IMR-90 (cell line): ENCODE measurements around the gene IRAG1. TPM values are rescaled to one million over a fixed set of nuclear protein-coding genes. Genes with fewer than 3 reads are reported as not detected.
A peak's percentile ranks its signal among the peaks of the same experiment; 100 is the strongest.

Experiments used
- ATAC-seq: fragments of 200-7000 bp; cut with Tn5 transposase; 2 replicates; pipeline ENCODE4 v1.9.1; 2020; ENCODE audit warnings: low read depth, mild to moderate bottlenecking, moderate library complexity
- BruUV-seq: library from RNA; stranded (reverse); fragments of 400-500 nt; replicated peaks from 2 replicates; lab custom pipeline; 2021; lab: Mats Ljungman, UMichigan
- CTCF ChIA-PET: fragments of 300-600 bp; formaldehyde crosslinking; extraction: SDS; loops from one replicate; lab custom pipeline; 2021; ENCODE audit warnings: antibody characterized with exemption; lab: Yijun Ruan, JAX
- POLR2A ChIA-PET: fragments of 300-600 bp; sonication (Branson Sonifier 250); formaldehyde crosslinking; loops from one replicate; lab custom pipeline; 2022; ENCODE audit warnings: antibody characterized with exemption; ENCODE audit not compliant: unreplicated experiment; lab: Charles Lee
- DNase-seq: peaks from one replicate; pipeline ENCODE4 v3.0.0; 2013
- H2AFZ ChIP-seq: replicated peaks from 2 replicates; pipeline ENCODE3; 2013; ENCODE audit warnings: low read length, mild to moderate bottlenecking; ENCODE audit not compliant: poor library complexity
- H2AK5ac ChIP-seq: 2 replicates; pipeline ENCODE4 v1.6.1; 2013; ENCODE audit warnings: low read depth, low read length, inconsistent platforms
- H2AK9ac ChIP-seq: replicated peaks from 2 replicates; pipeline ENCODE3; 2013; ENCODE audit warnings: mild to moderate bottlenecking, low read depth, low read length, moderate library complexity; ENCODE audit not compliant: poor library complexity
- H2BK120ac ChIP-seq: 2 replicates; pipeline ENCODE4 v1.6.1; 2013; ENCODE audit warnings: low read depth, low read length, inconsistent platforms
- H2BK15ac ChIP-seq: 3 replicates; pipeline ENCODE4 v1.6.1; 2013; ENCODE audit warnings: low read depth, low read length, inconsistent platforms
- H2BK20ac ChIP-seq: 2 replicates; pipeline ENCODE4 v1.6.1; 2013; ENCODE audit warnings: low read depth, mild to moderate bottlenecking, inconsistent platforms, low read length, moderate library complexity
- H2BK5ac ChIP-seq: 2 replicates; pipeline ENCODE4 v1.6.1; 2013; ENCODE audit warnings: mild to moderate bottlenecking, low read depth, low read length, inconsistent platforms; ENCODE audit not compliant: poor library complexity, severe bottlenecking
- H3K14ac ChIP-seq: replicated peaks from 2 replicates; pipeline ENCODE4 v1.6.1; 2013; ENCODE audit warnings: low read depth, low read length, inconsistent platforms
- H3K18ac ChIP-seq: 2 replicates; pipeline ENCODE4 v1.6.1; 2013; ENCODE audit warnings: low read depth, low read length, control low read depth
- H3K23ac ChIP-seq: 2 replicates; pipeline ENCODE4 v1.6.1; 2013; ENCODE audit warnings: low read depth, low read length, inconsistent platforms
- H3K27ac ChIP-seq: 2 replicates; pipeline ENCODE4 v1.5.1; 2013; ENCODE audit warnings: mild to moderate bottlenecking, control low read depth, low read length; ENCODE audit not compliant: insufficient read depth
- H3K27me3 ChIP-seq: 2 replicates; pipeline ENCODE4 v1.6.1; 2013; ENCODE audit warnings: low read length; ENCODE audit not compliant: control insufficient read depth, insufficient read depth
- H3K36me3 ChIP-seq: 2 replicates; pipeline ENCODE4 v1.6.1; 2013; ENCODE audit warnings: low read length, mixed read lengths; ENCODE audit not compliant: control insufficient read depth, insufficient read depth
- H3K4ac ChIP-seq: 2 replicates; pipeline ENCODE4 v1.6.1; 2013; ENCODE audit warnings: low read depth, low read length, inconsistent platforms
- H3K4me1 ChIP-seq: 2 replicates; pipeline ENCODE4 v1.6.1; 2013; ENCODE audit warnings: low read length, mixed read lengths; ENCODE audit not compliant: control insufficient read depth, insufficient read depth
- H3K4me2 ChIP-seq: 2 replicates; pipeline ENCODE4 v1.6.1; 2013; ENCODE audit warnings: low read depth, mild to moderate bottlenecking, control low read depth, low read length, moderate library complexity
- H3K4me3 ChIP-seq: 2 replicates; pipeline ENCODE4 v1.5.1; 2013; ENCODE audit warnings: low read depth, mild to moderate bottlenecking, control low read depth, low read length, moderate library complexity; ENCODE audit not compliant: insufficient read depth
- H3K56ac ChIP-seq: 2 replicates; pipeline ENCODE4 v1.6.1; 2013; ENCODE audit warnings: low read length, inconsistent platforms; ENCODE audit not compliant: insufficient read depth; ENCODE audit errors: extremely low read depth
- H3K79me1 ChIP-seq, 2 experiments: 2 replicates each; pipeline ENCODE4 v1.6.1; 2013; ENCODE audit warnings: low read length in 2 of 2, inconsistent platforms in 1 of 2, low read depth in 1 of 2
- H3K9ac ChIP-seq: 2 replicates; pipeline ENCODE4 v1.6.1; 2013; ENCODE audit warnings: low read depth, low read length, control low read depth
- H3K9me1 ChIP-seq: 2 replicates; pipeline ENCODE4 v1.6.1; 2013; ENCODE audit warnings: low read length, inconsistent platforms; ENCODE audit not compliant: insufficient read depth
- H3K9me3 ChIP-seq: 2 replicates; pipeline ENCODE4 v1.6.1; 2013; ENCODE audit warnings: low read length; ENCODE audit not compliant: control insufficient read depth, insufficient read depth
- H4K20me1 ChIP-seq: 2 replicates; pipeline ENCODE4 v1.6.1; 2013; ENCODE audit warnings: low read length, inconsistent platforms; ENCODE audit not compliant: insufficient read depth
- H4K5ac ChIP-seq: 2 replicates; pipeline ENCODE4 v1.6.1; 2013; ENCODE audit warnings: mild to moderate bottlenecking, low read depth, low read length, control low read depth
- H4K8ac ChIP-seq, 2 experiments: 2 replicates each; pipeline ENCODE4 v1.6.1; 2013; ENCODE audit warnings: low read depth in 2 of 2, low read length in 2 of 2, control low read depth in 1 of 2, inconsistent platforms in 1 of 2
- H4K91ac ChIP-seq: 2 replicates; pipeline ENCODE4 v1.6.1; 2013; ENCODE audit warnings: low read depth, low read length, inconsistent platforms; ENCODE audit not compliant: insufficient read depth
- BHLHE40 ChIP-seq: fragments of 150-350 bp; IDR thresholded peaks from 2 replicates; pipeline ENCODE4 v1.6.1; 2016; ENCODE audit warnings: mild to moderate bottlenecking, low read depth, low read length
- CEBPB ChIP-seq: IDR thresholded peaks from 2 replicates; pipeline ENCODE4 v1.6.1; 2012; ENCODE audit warnings: low read depth, low read length, improper control_type of control experiment
- FOS ChIP-seq: fragments of 150-350 bp; IDR thresholded peaks from 2 replicates; pipeline ENCODE4 v1.6.1; 2016; ENCODE audit warnings: low read depth, low read length
- MAZ ChIP-seq: IDR thresholded peaks from 2 replicates; pipeline ENCODE4 v1.6.1; 2012; ENCODE audit warnings: low read depth, mild to moderate bottlenecking, low read length, improper control_type of control experiment, moderate library complexity, borderline replicate concordance
- RFX5 ChIP-seq: IDR thresholded peaks from 2 replicates; pipeline ENCODE4 v1.8.0; 2012; ENCODE audit warnings: low read depth, mild to moderate bottlenecking, low read length, moderate library complexity
- SMC3 ChIP-seq: fragments of 150-350 bp; IDR thresholded peaks from 2 replicates; pipeline ENCODE4 v1.6.1; 2016; ENCODE audit warnings: low read depth, mild to moderate bottlenecking, antibody characterized with exemption, low read length, moderate library complexity
- WGBS, 2 experiments: methylation state at CpG; one replicate each; pipeline versions ENCODE4 v1.1.5 to v1.1.7; 2013; ENCODE audit warnings: missing lambda C conversion rate in 2 of 2; ENCODE audit not compliant: insufficient read length in 1 of 2; ENCODE audit errors: extremely low coverage in 2 of 2; 5-methylcytosine and 5-hydroxymethylcytosine counted together
- dilution Hi-C: fragments of 300-500 bp; cut with HindIII; formaldehyde crosslinking; loops from one replicate; pipeline ENCODE4 v1.14.3; 2018; ENCODE audit warnings: low sequenced_read_pairs; ENCODE audit not compliant: unreplicated experiment
- in situ Hi-C: fragments of 300-500 bp; cut with MboI; formaldehyde crosslinking; loops from 3 replicates; pipeline ENCODE4 v1.14.3; 2019; ENCODE audit warnings: low sequenced_read_pairs, inconsistent platforms, mixed read lengths
- intact Hi-C: fragments of 100-400 bp; cut with micrococcal nuclease; formaldehyde crosslinking; loops from 2 replicates; pipeline ENCODE4 v1.10.0; 2022
- polyA plus RNA-seq, 3 experiments: library from polyadenylated mRNA; depleted of rRNA; stranded (reverse); fragments of >200 nt; gene quantifications; 2 replicates each; pipeline ENCODE4 v1.2.3, GENCODE V29; 2012; ENCODE audit warnings: low replicate concordance in 1 of 3
- total RNA-seq: library from RNA; depleted of rRNA; stranded (reverse); fragments of >200 nt; gene quantifications from 2 replicates; pipeline ENCODE4 v1.2.3, GENCODE V29; 2012
- TF ChIP-seq, protein P1 (sequence below): fragments of 150-350 bp; IDR thresholded peaks from 2 replicates; pipeline ENCODE4 v1.6.1; 2017; ENCODE audit warnings: mild to moderate bottlenecking, antibody characterized with exemption, low read length, low read depth

Gene IRAG1
- total and polyA plus RNA-seq, 2 of the 4 experiments (the other 2 are of a cell fraction) = 19.4 to 25.8 TPM

DNA sequence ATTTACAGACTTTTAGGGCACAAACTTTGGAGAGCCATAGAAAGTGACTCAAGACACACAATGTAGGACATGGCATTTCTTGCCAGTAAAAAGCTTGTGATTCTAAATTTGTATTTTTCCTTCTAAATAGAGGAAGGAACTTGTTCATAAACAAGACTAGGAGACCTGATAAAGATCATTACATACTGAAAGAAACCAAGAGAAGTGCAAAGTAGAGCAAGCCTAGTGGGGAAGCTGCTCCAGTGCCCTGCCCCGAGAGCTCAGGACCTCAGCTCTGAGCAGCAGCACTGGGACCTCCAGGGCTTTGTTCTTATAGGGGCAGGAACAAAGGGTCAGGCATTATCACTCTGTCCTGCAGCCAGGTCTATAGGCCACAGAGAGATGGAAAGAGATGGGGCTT is 7.2 kb downstream of the IRAG1 start:
- no peak overlapping the region for H3K18ac ChIP-seq
- DNase-seq = no peak
- ChIA-PET POLR2A (no interaction called here), CTCF (no interaction called here)
- H3K4me2 ChIP-seq = no peak overlapping the region
- H3K4me1 ChIP-seq = peaks cover 28% of the 10 kb centered on the region
- 0 out of 2 replicates have a peak overlapping the region, but pooled peaks have one; percentile 8 for H3K4ac ChIP-seq
- ATAC-seq = no peak
- H4K5ac ChIP-seq = no peak overlapping the region
- H3K27me3 ChIP-seq = no peaks in the 10 kb centered on the region
- H3K9me3 ChIP-seq = no peaks in the 10 kb centered on the region
- dilution Hi-C loops = no loop called here
- no peak overlapping the region for H3K14ac ChIP-seq
- no peak overlapping the region for H3K4me3 ChIP-seq
- no peak overlapping the region for H3K9ac ChIP-seq
- H4K91ac ChIP-seq = no peak overlapping the region
- H2AFZ ChIP-seq = no peak overlapping the region
- H2AK5ac ChIP-seq = no peak overlapping the region
- H3K27ac ChIP-seq = no peak overlapping the region
- H4K20me1 ChIP-seq = peaks cover 10% of the 10 kb centered on the region; the same call in 1 of the 2 replicates
- BruUV-seq = no TSS peak
- no peak overlapping the region for H4K8ac ChIP-seq
- in situ Hi-C loops = no loop called here
- H3K23ac ChIP-seq = no peak overlapping the region
- H2BK20ac ChIP-seq = no peak overlapping the region
- H2BK5ac ChIP-seq = no peak overlapping the region
- H3K56ac ChIP-seq = no peak overlapping the region
- peaks cover 46% of the 10 kb centered on the region for H3K36me3 ChIP-seq
- intact Hi-C loops = no loop called here
- WGBS, 2 experiments = no CpG with 5 or more reads among the region's 1 CpG
- H3K9me1 ChIP-seq = peaks cover 42% of the 10 kb centered on the region
- no peak overlapping the region for H2BK120ac ChIP-seq
- H2BK15ac ChIP-seq = no peak overlapping the region
- TF ChIP-seq RFX5 = no peak
- no peak for TF ChIP-seq CEBPB
- no peak for TF ChIP-seq MAZ
- TF ChIP-seq, protein P1, sequence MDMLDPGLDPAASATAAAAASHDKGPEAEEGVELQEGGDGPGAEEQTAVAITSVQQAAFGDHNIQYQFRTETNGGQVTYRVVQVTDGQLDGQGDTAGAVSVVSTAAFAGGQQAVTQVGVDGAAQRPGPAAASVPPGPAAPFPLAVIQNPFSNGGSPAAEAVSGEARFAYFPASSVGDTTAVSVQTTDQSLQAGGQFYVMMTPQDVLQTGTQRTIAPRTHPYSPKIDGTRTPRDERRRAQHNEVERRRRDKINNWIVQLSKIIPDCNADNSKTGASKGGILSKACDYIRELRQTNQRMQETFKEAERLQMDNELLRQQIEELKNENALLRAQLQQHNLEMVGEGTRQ = no peak
- no peak for TF ChIP-seq BHLHE40
- TF ChIP-seq SMC3 = no peak
- TF ChIP-seq FOS = no peak
- H2AK9ac ChIP-seq = no peak overlapping the region
- H3K79me1 ChIP-seq = peaks cover 40 to 83% of the 10 kb centered on the region in 2 experiments
